ENCODE data around the gene INPP5J. TPM values are rescaled to one million over a fixed set of nuclear protein-coding genes. Genes with fewer than 3 reads are reported as not detected.

INPP5J gene
- total and polyA plus RNA-seq, 2 of the 13 experiments (the other 11 are each of a cell fraction or from before 2014, with no cell fraction given), result 0.24 to 1.1 TPM

DNA sequence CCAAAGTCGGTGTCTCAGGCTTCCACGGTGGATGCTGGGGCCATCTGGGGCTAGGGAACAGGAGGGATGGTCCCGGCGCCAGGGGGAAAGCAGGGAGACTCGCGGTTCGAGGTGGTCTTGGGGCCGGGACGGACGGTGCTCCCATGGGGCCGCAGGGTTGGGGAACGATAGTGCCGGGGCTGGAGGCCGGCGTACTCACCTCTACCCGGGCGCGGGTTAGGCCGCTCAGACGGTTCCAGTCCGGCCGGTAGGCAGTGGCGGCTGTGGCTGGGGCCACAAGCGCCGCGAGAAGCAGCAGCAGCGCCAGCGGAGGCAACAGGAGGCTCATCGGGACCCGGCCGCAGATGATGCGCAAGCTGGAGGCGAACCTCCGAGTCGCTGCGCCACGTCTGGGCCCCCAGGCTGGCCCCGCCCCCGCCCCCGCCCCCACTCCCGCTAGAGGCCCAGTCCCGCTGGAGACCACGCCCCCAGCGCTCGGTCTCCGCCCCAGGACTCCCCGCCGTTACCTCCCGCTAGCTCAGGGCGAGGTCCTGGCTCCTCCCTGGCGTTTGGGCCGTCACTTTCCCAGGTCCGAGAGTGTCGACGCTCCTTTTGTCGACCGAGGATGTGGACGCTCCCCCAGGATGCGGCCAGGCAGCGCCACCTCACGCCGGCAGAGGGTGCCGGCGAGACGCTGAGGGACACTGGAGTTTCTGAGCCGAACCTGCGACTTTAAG, 15.4 kb upstream of the INPP5J start, which contains the start of gene SELENOM (continued):
- TF ChIP-seq FOXM1 (CRISPR knock-in tag; IDR thresholded peaks at IDR 0.05) (no peak), RXRB (CRISPR knock-in tag; IDR thresholded peaks at IDR 0.05; ENCODE audit: borderline replicate concordance) (peak; percentile 19; the same call in 1 of the 2 replicates), MAFG (CRISPR knock-in tag; IDR thresholded peaks at IDR 0.05) (no peak), ZNF292 (CRISPR knock-in tag; IDR thresholded peaks at IDR 0.05; ENCODE audit: borderline replicate concordance, low read depth) (no peak), ZNF274 (CRISPR knock-in tag; IDR thresholded peaks at IDR 0.05) (no peak), CENPX (CRISPR knock-in tag; IDR thresholded peaks at IDR 0.05) (no peak), ARNTL (CRISPR knock-in tag; IDR thresholded peaks at IDR 0.05) (no peak), PAF1 (CRISPR knock-in tag; IDR thresholded peaks at IDR 0.05) (no peak), HNF4G (IDR thresholded peaks at IDR 0.05; ENCODE audit: borderline replicate concordance, low read depth, low read length) (no peak), HNF4G (CRISPR knock-in tag; IDR thresholded peaks at IDR 0.05; ENCODE audit: borderline replicate concordance, low read depth) (no peak), ZNF354B (CRISPR knock-in tag; IDR thresholded peaks at IDR 0.05) (no peak), REXO4 (CRISPR knock-in tag; IDR thresholded peaks at IDR 0.05; ENCODE audit: borderline replicate concordance) (no peak), ZMAT5 (CRISPR knock-in tag; IDR thresholded peaks at IDR 0.05; ENCODE audit: borderline replicate concordance, low read depth) (no peak), AGO1 (IDR thresholded peaks at IDR 0.05; ENCODE audit: low read depth, low read length, poor library complexity, severe bottlenecking) (no peak), BATF2 (CRISPR knock-in tag; IDR thresholded peaks at IDR 0.05) (no peak), ETV6 (CRISPR knock-in tag; conservative IDR thresholded peaks at IDR 0.05) (no peak), HINFP (CRISPR knock-in tag; IDR thresholded peaks at IDR 0.05; ENCODE audit: low read depth) (no peak), ZBTB7A (CRISPR knock-in tag; IDR thresholded peaks at IDR 0.05) (no peak), ZNF263 (CRISPR knock-in tag; IDR thresholded peaks at IDR 0.05) (no peak), MED13 (CRISPR knock-in tag; IDR thresholded peaks at IDR 0.05) (no peak), SYNCRIP (IDR thresholded peaks at IDR 0.05; ENCODE audit: insufficient read depth, low read depth, low read length) (no peak), SP2 (CRISPR knock-in tag; IDR thresholded peaks at IDR 0.05) (no peak), ZNF879 (CRISPR knock-in tag; IDR thresholded peaks at IDR 0.05) (no peak), ZNF207 (IDR thresholded peaks at IDR 0.05; ENCODE audit: borderline replicate concordance) (no peak), ZNF383 (CRISPR knock-in tag; IDR thresholded peaks at IDR 0.05; ENCODE audit: borderline replicate concordance) (no peak), BHLHE40 (IDR thresholded peaks at IDR 0.05; ENCODE audit: low read length) (no peak), NFRKB (IDR thresholded peaks at IDR 0.05) (no peak), ZSCAN21 (CRISPR knock-in tag; IDR thresholded peaks at IDR 0.05; ENCODE audit: borderline replicate concordance) (no peak), RAD51 (IDR thresholded peaks at IDR 0.05; ENCODE audit: borderline replicate concordance) (no peak), ZNF432 (CRISPR knock-in tag; IDR thresholded peaks at IDR 0.05; ENCODE audit: borderline replicate concordance) (no peak)
- TF ChIP-seq, protein P1, sequence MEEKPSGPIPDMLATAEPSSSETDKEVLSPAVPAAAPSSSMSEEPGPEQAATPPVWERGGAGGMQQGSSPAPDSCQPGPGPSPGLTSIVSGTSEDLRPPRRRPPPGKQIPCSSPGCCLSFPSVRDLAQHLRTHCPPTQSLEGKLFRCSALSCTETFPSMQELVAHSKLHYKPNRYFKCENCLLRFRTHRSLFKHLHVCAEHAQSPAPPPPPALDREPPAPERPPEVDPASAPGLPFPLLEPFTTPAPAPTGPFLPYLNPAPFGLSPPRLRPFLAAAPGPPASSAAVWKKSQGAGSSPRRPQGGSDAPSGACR (CRISPR knock-in tag; IDR thresholded peaks at IDR 0.05), result no peak
